ENCODE results near the gene COBLL1.

COBLL1 gene

DNA sequence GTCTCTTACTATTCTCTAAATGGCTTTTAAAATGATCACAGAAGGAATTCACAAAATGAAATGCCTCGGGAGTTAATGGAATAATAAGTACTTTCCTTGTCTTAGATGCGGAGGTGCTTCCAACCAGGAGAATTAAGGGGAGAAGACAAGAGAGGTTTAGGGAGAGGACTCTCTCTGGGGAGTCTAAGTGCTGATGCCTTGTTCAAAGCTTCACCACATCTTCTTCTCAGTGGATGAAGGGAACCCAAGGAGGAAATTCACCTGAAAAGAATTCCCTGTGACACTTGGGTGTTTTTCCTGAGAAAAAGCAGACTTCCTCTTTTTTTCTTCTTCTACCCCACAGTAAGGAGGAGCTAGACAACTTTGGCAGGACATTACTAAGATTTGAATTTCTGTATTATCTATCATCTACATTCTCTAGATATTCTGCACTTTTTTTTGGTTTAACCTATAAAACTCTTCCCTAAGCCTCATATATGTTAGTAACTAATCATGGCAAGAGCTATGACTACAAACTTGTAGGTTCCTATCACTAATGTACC lies 150.2 kb downstream of the COBLL1 start:
- no peaks in the 10 kb centered on the region for H3K9me3 ChIP-seq (ENCODE audit: control insufficient read depth, insufficient read depth, low read depth, low read length)
- H3K27me3 ChIP-seq (ENCODE audit: control insufficient read depth, insufficient read depth, low read length): no peaks in the 10 kb centered on the region
- H3K4me1 ChIP-seq (ENCODE audit: control insufficient read depth, insufficient read depth, low read length): peaks cover 6% of the 10 kb centered on the region; the same call in 1 of the 2 replicates
- H3K36me3 ChIP-seq (ENCODE audit: control insufficient read depth, insufficient read depth, low read length): no peaks in the 10 kb centered on the region
- no peak overlapping the region for H3K4me3 ChIP-seq (ENCODE audit: low read depth, low read length)
- no peak overlapping the region for H3K27ac ChIP-seq (ENCODE audit: low read depth, low read length)
- H3K9ac ChIP-seq (ENCODE audit: low read length): no peak overlapping the region

DNA sequence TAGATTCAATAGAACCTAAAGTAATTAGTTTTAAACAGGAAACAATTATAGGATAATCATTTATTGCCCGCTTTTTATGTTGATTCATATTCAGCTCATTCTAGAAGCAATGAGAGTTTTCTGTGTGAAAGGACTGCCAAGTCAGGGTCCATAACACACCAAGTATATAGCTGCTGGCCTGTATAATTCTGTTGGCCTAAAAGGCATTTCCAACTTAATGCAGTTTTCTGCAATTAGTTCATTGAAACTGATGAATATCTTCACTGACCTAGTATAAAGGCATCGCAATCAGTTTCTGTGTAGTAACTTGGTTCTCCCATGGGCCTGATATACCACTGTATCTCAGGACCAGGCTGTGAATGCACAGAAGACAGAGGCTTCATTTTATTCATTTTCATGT lies 151.3 kb downstream of the COBLL1 start:
- no peaks in the 10 kb centered on the region for H3K9me3 ChIP-seq (ENCODE audit: control insufficient read depth, insufficient read depth, low read depth, low read length)
- no peak overlapping the region for H3K27ac ChIP-seq (ENCODE audit: low read depth, low read length)
- peaks cover 6% of the 10 kb centered on the region; the same call in 1 of the 2 replicates for H3K4me1 ChIP-seq (ENCODE audit: control insufficient read depth, insufficient read depth, low read length)
- H3K36me3 ChIP-seq (ENCODE audit: control insufficient read depth, insufficient read depth, low read length): no peaks in the 10 kb centered on the region
- no peak overlapping the region for H3K9ac ChIP-seq (ENCODE audit: low read length)
- no peak overlapping the region for H3K4me3 ChIP-seq (ENCODE audit: low read depth, low read length)
- no peaks in the 10 kb centered on the region for H3K27me3 ChIP-seq (ENCODE audit: control insufficient read depth, insufficient read depth, low read length)

DNA sequence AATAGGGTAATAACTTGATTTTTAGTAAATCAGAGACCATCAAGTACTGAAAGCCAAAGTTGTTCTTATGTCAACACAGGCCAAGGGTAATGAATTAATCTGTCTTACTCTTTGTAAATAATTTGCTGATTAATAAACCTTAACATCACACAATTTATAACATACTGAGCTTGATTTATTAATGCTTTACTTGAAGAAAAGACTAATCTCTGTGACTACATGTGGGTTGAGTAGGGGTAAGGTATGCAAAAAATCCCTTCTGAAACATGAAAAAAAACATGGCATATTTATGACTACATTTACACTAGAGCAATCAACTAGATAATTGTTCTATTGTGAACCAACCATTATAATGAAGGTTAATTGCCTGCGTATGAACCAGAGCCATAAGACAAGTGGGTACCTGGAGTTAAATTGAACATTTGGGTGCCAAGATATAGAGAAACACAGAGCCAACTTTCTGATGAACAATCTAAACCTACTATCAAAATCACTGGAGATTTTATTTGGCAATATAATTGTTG lies 152.7 kb downstream of the COBLL1 start:
- Histone ChIP-seq H3K9ac (ENCODE audit: low read length) (no peak overlapping the region), H3K4me1 (ENCODE audit: control insufficient read depth, insufficient read depth, low read length) (no peaks in the 10 kb centered on the region), H3K27me3 (ENCODE audit: control insufficient read depth, insufficient read depth, low read length) (no peaks in the 10 kb centered on the region), H3K9me3 (ENCODE audit: control insufficient read depth, insufficient read depth, low read depth, low read length) (no peaks in the 10 kb centered on the region), H3K4me3 (ENCODE audit: low read depth, low read length) (no peak overlapping the region), H3K27ac (ENCODE audit: low read depth, low read length) (no peak overlapping the region), H3K36me3 (ENCODE audit: control insufficient read depth, insufficient read depth, low read length) (no peaks in the 10 kb centered on the region)

DNA sequence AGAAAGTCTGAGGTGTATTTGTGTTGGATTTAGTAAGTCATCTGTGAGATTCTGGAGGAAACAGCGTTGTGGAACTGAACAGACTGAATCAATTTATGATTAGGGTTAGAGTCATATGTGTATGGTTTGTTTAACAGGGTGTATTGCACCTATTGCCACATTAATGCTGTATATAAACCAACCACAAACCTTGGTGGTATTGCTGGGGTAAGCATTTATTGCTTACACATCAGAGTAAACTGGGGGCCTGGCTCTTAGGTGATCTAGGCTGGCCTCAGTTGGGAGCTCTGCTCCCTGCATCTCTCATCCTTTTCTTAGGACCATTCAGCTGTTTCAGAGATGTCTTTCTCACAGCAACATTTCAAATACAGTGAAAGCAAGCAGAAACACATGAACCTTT lies 160.6 kb downstream of the COBLL1 start:
- H3K9ac ChIP-seq (ENCODE audit: low read length): no peak overlapping the region
- no peaks in the 10 kb centered on the region for H3K36me3 ChIP-seq (ENCODE audit: control insufficient read depth, insufficient read depth, low read length)
- no peaks in the 10 kb centered on the region for H3K9me3 ChIP-seq (ENCODE audit: control insufficient read depth, insufficient read depth, low read depth, low read length)
- H3K4me1 ChIP-seq (ENCODE audit: control insufficient read depth, insufficient read depth, low read length): no peaks in the 10 kb centered on the region
- H3K4me3 ChIP-seq (ENCODE audit: low read depth, low read length): no peak overlapping the region
- no peak overlapping the region for H3K27ac ChIP-seq (ENCODE audit: low read depth, low read length)
- no peaks in the 10 kb centered on the region for H3K27me3 ChIP-seq (ENCODE audit: control insufficient read depth, insufficient read depth, low read length)

GRCh38 chr2:164678631-164679149 lies 162.9 kb downstream of the COBLL1 start:
- no peaks in the 10 kb centered on the region for H3K9me3 ChIP-seq (ENCODE audit: control insufficient read depth, insufficient read depth, low read depth, low read length)
- H3K27me3 ChIP-seq (ENCODE audit: control insufficient read depth, insufficient read depth, low read length): no peaks in the 10 kb centered on the region
- H3K4me3 ChIP-seq (ENCODE audit: low read depth, low read length): no peak overlapping the region
- no peak overlapping the region for H3K9ac ChIP-seq (ENCODE audit: low read length)
- no peaks in the 10 kb centered on the region for H3K4me1 ChIP-seq (ENCODE audit: control insufficient read depth, insufficient read depth, low read length)
- H3K27ac ChIP-seq (ENCODE audit: low read depth, low read length): no peak overlapping the region
- no peaks in the 10 kb centered on the region for H3K36me3 ChIP-seq (ENCODE audit: control insufficient read depth, insufficient read depth, low read length)

DNA sequence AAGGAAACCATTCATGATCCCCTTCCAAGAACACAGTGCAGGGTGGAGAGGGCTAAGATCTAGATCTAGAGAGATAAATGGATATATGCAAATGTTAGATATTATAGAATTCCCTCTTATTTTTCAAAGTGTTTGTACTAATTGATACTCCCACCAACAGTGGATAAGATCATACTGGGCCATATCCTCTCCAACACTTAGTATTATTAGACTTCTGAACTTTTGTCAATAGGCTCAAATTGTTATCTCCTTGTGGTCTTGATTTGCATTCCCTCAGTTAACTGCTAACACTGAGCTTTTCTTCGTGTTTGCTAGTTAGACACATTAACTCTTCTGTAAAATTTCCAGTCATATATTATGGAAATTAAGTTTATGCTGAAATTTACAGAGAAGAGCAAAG lies 163.9 kb downstream of the COBLL1 start:
- H3K27ac ChIP-seq (ENCODE audit: low read depth, low read length): no peak overlapping the region
- H3K4me1 ChIP-seq (ENCODE audit: control insufficient read depth, insufficient read depth, low read length): no peaks in the 10 kb centered on the region
- no peaks in the 10 kb centered on the region for H3K36me3 ChIP-seq (ENCODE audit: control insufficient read depth, insufficient read depth, low read length)
- no peak overlapping the region for H3K4me3 ChIP-seq (ENCODE audit: low read depth, low read length)
- no peak overlapping the region for H3K9ac ChIP-seq (ENCODE audit: low read length)
- no peaks in the 10 kb centered on the region for H3K9me3 ChIP-seq (ENCODE audit: control insufficient read depth, insufficient read depth, low read depth, low read length)
- H3K27me3 ChIP-seq (ENCODE audit: control insufficient read depth, insufficient read depth, low read length): no peaks in the 10 kb centered on the region

DNA sequence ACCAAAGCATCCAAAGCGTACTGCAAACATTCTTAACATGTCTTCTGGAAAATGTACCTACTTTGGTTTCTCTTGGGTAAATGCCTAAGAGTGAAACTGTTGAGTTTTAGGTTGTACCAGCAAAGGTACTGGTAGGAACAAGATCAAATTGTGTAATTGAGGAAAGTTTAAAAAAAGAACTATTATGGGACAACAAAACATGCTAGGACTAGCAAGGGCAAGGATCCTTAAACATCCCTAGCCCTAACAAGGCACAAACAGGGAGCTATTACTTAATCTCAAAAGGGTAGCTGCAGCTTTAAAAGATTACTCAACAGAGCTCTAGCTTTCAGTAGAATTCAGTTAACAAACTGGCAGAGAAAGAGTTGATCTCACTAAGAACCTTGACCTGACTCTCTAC lies 164.4 kb downstream of the COBLL1 start:
- no peaks in the 10 kb centered on the region for H3K9me3 ChIP-seq (ENCODE audit: control insufficient read depth, insufficient read depth, low read depth, low read length)
- no peak overlapping the region for H3K4me3 ChIP-seq (ENCODE audit: low read depth, low read length)
- H3K9ac ChIP-seq (ENCODE audit: low read length): no peak overlapping the region
- H3K4me1 ChIP-seq (ENCODE audit: control insufficient read depth, insufficient read depth, low read length): no peaks in the 10 kb centered on the region
- no peak overlapping the region for H3K27ac ChIP-seq (ENCODE audit: low read depth, low read length)
- H3K36me3 ChIP-seq (ENCODE audit: control insufficient read depth, insufficient read depth, low read length): no peaks in the 10 kb centered on the region
- no peaks in the 10 kb centered on the region for H3K27me3 ChIP-seq (ENCODE audit: control insufficient read depth, insufficient read depth, low read length)

GRCh38 chr2:164675687-164676086 lies 165.9 kb downstream of the COBLL1 start:
- Histone ChIP-seq H3K9ac (ENCODE audit: low read length) (no peak overlapping the region), H3K27ac (ENCODE audit: low read depth, low read length) (no peak overlapping the region)

GRCh38 chr2:164675027-164675426 lies 166.6 kb downstream of the COBLL1 start:
- no peaks in the 10 kb centered on the region for H3K4me1 ChIP-seq (ENCODE audit: control insufficient read depth, insufficient read depth, low read length)
- no peaks in the 10 kb centered on the region for H3K9me3 ChIP-seq (ENCODE audit: control insufficient read depth, insufficient read depth, low read depth, low read length)
- no peak overlapping the region for H3K27ac ChIP-seq (ENCODE audit: low read depth, low read length)
- H3K4me3 ChIP-seq (ENCODE audit: low read depth, low read length): no peak overlapping the region
- H3K27me3 ChIP-seq (ENCODE audit: control insufficient read depth, insufficient read depth, low read length): no peaks in the 10 kb centered on the region
- no peaks in the 10 kb centered on the region for H3K36me3 ChIP-seq (ENCODE audit: control insufficient read depth, insufficient read depth, low read length)
- H3K9ac ChIP-seq (ENCODE audit: low read length): no peak overlapping the region

More at GRCh38 chr2:164675687-164676086, 165.9 kb downstream of the COBLL1 start:
- H3K9me3 ChIP-seq (ENCODE audit: control insufficient read depth, insufficient read depth, low read depth, low read length): no peaks in the 10 kb centered on the region
- no peaks in the 10 kb centered on the region for H3K27me3 ChIP-seq (ENCODE audit: control insufficient read depth, insufficient read depth, low read length)
- H3K4me3 ChIP-seq (ENCODE audit: low read depth, low read length): no peak overlapping the region
- H3K4me1 ChIP-seq (ENCODE audit: control insufficient read depth, insufficient read depth, low read length): no peaks in the 10 kb centered on the region
- no peaks in the 10 kb centered on the region for H3K36me3 ChIP-seq (ENCODE audit: control insufficient read depth, insufficient read depth, low read length)

DNA sequence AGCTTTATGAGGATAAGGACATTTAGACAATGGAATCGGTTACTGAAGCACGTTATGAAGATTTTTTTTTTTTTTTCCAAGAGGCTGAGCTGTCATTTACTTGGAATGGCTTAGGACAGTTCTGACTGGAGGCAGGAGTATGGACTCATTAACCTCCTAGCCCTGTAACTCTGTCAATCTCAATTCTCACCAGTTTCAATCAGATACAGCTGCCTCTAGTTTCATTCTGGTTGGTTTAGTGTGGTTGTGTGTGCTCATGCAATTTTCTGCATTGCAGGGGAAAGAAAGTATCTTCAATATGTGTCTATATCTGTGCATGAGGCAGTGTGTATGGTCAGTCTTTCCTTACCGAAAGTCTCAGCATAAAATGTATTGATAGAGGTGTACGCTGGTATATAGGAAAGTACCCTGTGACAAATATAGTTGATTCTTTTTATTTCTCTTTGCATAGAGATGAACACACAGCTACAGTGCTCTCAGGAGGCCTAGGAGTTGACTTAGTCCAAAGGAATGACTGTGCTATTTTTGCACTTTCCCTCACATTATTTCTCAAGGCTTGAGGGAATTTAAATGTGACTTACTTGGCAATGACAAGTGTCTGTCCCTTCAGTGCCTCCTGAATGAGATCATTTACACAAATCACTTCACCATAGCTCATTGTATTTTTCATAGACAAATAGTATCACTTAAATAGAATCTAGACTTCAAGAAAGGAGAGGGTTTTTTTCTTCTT lies 169.8 kb downstream of the COBLL1 start:
- Histone ChIP-seq H3K4me3 (ENCODE audit: low read depth, low read length) (no peak overlapping the region), H3K4me1 (ENCODE audit: control insufficient read depth, insufficient read depth, low read length) (no peaks in the 10 kb centered on the region), H3K27ac (ENCODE audit: low read depth, low read length) (no peak overlapping the region), H3K36me3 (ENCODE audit: control insufficient read depth, insufficient read depth, low read length) (no peaks in the 10 kb centered on the region), H3K9ac (ENCODE audit: low read length) (no peak overlapping the region), H3K27me3 (ENCODE audit: control insufficient read depth, insufficient read depth, low read length) (no peaks in the 10 kb centered on the region), H3K9me3 (ENCODE audit: control insufficient read depth, insufficient read depth, low read depth, low read length) (no peaks in the 10 kb centered on the region)

- no peak overlapping the region for H3K27ac ChIP-seq (ENCODE audit: low read depth, low read length)
- no peaks in the 10 kb centered on the region for H3K27me3 ChIP-seq (ENCODE audit: control insufficient read depth, insufficient read depth, low read length)
- H3K9me3 ChIP-seq (ENCODE audit: control insufficient read depth, insufficient read depth, low read depth, low read length): no peaks in the 10 kb centered on the region
- H3K4me1 ChIP-seq (ENCODE audit: control insufficient read depth, insufficient read depth, low read length): no peaks in the 10 kb centered on the region
- H3K4me3 ChIP-seq (ENCODE audit: low read depth, low read length): no peak overlapping the region
- no peaks in the 10 kb centered on the region for H3K36me3 ChIP-seq (ENCODE audit: control insufficient read depth, insufficient read depth, low read length)
- H3K9ac ChIP-seq (ENCODE audit: low read length): no peak overlapping the region
Measured at GRCh38 chr2:164669291-164669690, 172.3 kb downstream of the COBLL1 start.
